ENCODE measurements around the gene TWNK.

DNA sequence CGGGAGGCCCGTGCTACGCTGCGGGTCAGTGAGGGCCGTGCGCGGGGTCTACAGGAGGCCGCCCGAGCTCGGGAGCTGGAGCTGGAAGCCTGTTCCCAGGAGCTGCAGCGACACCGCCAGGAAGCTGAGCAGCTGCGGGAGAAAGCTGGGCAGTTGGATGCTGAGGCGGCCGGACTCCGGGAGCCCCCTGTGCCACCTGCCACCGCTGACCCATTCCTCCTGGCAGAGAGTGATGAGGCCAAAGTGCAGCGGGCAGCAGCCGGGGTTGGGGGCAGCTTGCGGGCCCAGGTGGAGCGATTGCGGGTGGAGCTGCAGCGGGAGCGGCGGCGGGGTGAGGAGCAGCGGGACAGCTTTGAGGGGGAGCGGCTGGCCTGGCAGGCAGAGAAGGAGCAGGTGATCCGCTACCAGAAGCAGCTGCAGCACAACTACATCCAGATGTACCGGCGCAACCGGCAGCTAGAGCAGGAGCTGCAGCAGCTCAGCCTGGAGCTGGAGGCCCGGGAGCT lies 19.3 kb downstream of the TWNK start:
- TF ChIP-seq ZNF274 (IDR thresholded peaks at IDR 0.05; ENCODE audit: low read depth, low read length) (no peak), YY1 (IDR thresholded peaks at IDR 0.05; ENCODE audit: insufficient read depth, insufficient read length) (no peak)
